Testis (tissue), 2 donors: Measurements from ENCODE around the gene PGA5.

Experiments
- POLR2A ChIP-seq: fragments of 450-650 bp; IDR thresholded peaks from one replicate; pipeline ENCODE4 v1.6.1; 2017; ENCODE audit warnings: antibody characterized with exemption, mild to moderate bottlenecking, moderate library complexity
- TF ChIP-seq, protein P1 (sequence below), 3 experiments: fragments of 450-650 bp in 2 of 3; fragments of 200-600 bp in 1 of 3; sonication (generic) in 1 of 3; IDR thresholded peaks; one replicate each; pipeline ENCODE4 v1.5.1; 2016 to 2019; ENCODE audit warnings: antibody characterized with exemption in 3 of 3, mild to moderate bottlenecking in 2 of 3, moderate library complexity in 1 of 3

DNA sequence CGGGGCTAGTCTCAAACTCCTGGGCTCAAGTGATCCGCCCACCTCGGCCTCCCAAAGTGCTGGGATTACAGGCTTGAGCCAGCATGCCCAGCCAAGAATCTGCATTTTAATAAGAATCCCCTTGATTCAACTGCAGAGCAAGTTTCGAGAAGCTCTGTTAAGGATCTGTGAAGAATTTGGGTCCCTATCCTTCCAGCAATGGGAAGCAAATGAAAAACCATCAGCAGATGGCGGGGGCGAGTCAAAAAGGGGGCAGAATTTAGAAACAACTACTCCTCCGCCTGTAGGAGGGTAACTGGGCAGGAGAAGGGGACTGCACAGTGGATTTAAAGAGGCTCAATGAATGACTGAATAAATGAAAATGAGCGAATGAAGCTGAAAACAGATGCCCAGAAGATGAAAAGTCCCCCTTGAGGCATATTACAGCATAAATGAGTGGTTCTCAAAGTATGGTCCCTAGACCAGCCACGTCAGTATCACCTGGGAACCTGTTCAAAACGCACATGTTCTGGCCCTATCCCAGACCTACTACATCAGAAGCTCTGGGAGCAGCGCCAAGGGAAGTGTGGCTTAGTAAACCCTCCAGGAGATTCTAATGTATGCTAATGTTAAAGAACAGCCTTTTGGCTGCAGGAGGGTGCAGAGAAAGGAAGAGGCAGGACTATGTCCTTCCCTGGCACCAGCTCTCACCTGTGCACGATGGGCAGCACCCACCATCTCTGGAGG lies 39.1 kb downstream of the PGA5 start:
- TF ChIP-seq, protein P1, sequence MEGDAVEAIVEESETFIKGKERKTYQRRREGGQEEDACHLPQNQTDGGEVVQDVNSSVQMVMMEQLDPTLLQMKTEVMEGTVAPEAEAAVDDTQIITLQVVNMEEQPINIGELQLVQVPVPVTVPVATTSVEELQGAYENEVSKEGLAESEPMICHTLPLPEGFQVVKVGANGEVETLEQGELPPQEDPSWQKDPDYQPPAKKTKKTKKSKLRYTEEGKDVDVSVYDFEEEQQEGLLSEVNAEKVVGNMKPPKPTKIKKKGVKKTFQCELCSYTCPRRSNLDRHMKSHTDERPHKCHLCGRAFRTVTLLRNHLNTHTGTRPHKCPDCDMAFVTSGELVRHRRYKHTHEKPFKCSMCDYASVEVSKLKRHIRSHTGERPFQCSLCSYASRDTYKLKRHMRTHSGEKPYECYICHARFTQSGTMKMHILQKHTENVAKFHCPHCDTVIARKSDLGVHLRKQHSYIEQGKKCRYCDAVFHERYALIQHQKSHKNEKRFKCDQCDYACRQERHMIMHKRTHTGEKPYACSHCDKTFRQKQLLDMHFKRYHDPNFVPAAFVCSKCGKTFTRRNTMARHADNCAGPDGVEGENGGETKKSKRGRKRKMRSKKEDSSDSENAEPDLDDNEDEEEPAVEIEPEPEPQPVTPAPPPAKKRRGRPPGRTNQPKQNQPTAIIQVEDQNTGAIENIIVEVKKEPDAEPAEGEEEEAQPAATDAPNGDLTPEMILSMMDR (IDR thresholded peaks at IDR 0.05) = no peak
- no peak for TF ChIP-seq POLR2A
